HFF-Myc (cell line): ENCODE measurements around the gene RAB3C.

Experiments used
- DNase-seq: peaks from one replicate; pipeline ENCODE4 v3.0.0-alpha.2; 2011; ENCODE audit warnings: low read depth; ENCODE audit errors: extremely low read depth
- H3K4me3 ChIP-seq: replicated peaks from 2 replicates; pipeline ENCODE4 v1.5.1; 2011; ENCODE audit warnings: low read depth, mild to moderate bottlenecking, control low read depth, low read length
- TF ChIP-seq, protein P1 (sequence below): IDR thresholded peaks from 2 replicates; pipeline ENCODE4 v1.5.1; 2012; ENCODE audit warnings: mild to moderate bottlenecking, low read depth, low read length, control low read depth; ENCODE audit errors: missing control alignments

Gene RAB3C

DNA sequence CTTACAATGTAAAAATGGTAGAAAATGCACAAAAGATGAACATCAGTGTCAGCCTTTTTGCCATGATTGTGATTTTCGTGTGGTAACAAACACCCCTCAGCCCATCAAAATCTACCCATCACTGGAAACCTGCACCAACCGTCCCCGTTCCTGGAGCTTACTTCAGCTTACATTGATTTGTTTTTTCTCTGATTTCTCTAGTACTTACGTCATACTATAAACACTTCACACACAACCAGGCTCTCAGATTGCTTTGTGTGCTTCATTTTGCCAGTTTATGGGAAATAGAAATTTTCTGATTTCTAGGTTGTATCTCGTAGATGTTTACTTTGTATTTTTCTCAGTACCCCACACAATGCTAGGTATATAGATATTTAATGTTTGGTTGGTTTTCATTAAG is 129.1 kb downstream of the RAB3C start:
- no peak overlapping the region for H3K4me3 ChIP-seq
- TF ChIP-seq, protein P1, sequence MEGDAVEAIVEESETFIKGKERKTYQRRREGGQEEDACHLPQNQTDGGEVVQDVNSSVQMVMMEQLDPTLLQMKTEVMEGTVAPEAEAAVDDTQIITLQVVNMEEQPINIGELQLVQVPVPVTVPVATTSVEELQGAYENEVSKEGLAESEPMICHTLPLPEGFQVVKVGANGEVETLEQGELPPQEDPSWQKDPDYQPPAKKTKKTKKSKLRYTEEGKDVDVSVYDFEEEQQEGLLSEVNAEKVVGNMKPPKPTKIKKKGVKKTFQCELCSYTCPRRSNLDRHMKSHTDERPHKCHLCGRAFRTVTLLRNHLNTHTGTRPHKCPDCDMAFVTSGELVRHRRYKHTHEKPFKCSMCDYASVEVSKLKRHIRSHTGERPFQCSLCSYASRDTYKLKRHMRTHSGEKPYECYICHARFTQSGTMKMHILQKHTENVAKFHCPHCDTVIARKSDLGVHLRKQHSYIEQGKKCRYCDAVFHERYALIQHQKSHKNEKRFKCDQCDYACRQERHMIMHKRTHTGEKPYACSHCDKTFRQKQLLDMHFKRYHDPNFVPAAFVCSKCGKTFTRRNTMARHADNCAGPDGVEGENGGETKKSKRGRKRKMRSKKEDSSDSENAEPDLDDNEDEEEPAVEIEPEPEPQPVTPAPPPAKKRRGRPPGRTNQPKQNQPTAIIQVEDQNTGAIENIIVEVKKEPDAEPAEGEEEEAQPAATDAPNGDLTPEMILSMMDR: no peak
- DNase-seq: no peak

DNA sequence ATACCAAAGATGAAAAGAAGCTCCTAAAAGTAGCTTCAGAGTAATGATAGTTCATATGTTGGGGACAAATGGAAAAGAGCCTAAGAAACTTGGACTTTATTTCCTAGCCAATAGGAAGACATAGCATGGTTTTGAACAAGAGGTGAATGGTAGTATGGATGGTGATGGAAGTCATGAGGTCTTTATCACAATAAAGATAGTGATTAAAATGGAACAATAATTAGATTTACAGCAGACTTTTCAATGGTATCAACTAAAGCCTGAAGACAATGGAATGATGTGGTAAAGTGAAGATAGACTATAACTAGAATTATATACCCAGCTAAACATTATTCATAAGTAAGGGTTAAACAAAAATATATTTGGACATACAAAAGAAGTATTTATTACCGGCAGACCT is 131.2 kb downstream of the RAB3C start:
- H3K4me3 ChIP-seq: no peak overlapping the region
- DNase-seq: no peak
- TF ChIP-seq, protein P1: no peak

DNA sequence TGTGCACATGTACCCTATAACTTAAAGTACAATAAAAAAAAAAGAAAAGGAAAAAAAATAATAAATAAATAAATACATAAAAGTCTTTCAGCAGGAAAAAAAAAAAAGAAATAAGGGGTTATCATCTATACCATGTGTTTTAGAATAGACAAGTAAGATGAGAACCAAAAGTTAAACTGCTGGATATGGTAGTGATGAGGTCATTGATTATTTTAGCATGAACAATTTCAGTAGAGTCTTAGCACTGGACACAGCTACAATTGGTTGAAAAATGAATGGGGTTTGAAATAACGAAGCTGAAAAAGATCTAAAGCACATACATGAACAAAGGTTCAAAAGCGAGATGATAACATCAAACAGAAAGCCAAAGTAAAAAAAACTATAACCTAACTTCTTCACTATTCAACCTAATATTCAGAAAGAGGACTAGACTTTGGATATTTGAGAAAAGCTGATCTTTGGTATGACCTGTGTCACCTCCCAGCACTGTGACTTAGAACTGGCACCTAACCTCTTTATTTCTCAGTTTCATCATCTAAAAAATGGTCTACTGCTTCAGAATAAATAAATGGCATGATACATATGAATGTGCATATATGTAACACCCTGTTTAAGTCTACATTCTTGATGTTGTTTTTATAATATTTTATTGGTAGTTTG is 133.3 kb downstream of the RAB3C start:
- DNase-seq: no peak
- no peak overlapping the region for H3K4me3 ChIP-seq
- TF ChIP-seq, protein P1: no peak

DNA sequence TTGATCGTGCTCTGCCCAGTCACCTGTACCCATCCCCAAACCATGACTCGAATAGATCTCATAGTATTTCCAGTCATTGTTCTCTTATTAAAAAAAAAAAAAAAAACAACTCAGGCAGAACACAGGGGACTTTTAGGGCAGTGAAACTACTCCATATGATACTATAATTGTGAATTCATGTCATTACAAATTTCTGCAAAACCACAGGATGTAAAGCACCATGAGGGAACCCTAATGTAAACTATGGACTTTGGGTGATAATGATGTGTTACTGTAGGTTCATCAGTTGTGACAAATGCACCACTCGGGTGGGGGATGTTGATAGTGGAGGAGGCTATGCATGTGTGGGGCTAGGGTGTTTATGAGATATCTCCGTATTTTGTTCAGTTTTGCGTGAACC is 133.8 kb downstream of the RAB3C start:
- no peak for DNase-seq
- TF ChIP-seq, protein P1: no peak
- no peak overlapping the region for H3K4me3 ChIP-seq

DNA sequence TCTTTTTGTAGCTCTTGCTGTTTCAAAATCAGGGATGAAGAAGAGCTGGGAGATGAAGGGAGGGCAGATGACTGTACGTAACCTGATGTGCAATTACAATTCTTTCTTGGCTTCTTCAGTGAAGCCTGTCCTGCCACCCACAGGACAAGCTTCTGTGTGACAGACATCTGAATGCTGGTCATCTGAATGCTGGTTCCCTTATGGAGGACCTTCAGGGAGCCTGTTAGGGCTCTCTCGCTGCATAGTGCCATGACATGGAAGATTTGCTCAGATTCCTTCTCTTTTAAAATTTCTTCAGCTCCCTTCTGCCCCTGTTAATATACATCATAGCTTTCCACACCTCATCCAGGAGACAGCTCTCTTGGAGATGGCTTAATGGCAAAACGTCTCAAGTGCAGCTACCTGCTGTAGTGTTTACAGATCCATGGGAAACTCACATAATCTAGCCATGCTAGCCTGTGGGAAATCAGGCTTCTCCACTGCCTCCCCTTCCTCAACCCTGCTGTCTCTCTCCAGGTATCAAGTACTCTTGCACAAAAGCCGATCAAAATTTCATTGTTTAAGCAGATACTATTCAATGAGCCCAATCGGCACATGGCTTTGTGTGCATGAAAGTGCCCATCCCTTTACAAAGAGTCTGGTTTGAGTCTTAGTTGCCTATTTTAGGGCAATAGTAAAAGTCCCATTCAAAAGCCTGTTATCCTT is 134.6 kb downstream of the RAB3C start:
- no peak overlapping the region for H3K4me3 ChIP-seq
- TF ChIP-seq, protein P1: no peak
- DNase-seq: no peak

DNA sequence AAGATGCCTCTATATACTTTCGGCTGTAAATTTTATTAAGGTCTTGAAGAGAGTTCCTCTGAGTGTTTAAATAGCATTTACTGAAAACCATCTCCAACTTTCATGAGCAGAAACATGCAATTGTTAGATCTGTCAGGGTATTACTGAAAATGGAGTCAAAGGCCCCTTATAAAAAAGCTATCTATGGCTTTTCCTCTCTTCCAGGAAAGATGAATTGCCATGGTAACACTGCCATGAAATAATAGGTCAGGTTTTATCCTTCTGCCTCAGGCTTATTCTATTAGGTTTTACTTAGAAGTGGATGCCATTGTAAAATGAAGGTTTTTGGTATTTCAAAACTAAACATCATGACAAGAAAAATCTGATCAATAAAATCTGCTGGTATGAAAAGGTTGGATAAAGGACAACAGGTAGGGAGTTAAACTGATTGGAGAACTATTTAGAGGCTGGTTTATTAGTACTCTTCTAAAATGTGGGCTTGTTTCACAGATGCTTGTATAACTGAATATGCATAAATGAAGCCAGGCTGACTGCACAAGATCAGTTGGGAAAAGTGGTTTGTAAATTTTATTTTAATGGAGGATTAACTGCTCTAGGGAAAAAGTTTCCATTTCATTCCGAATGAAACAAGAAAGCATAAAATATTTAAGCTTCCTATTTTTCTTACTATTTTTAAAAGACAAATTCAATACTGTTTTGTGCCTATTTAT is 135.5 kb downstream of the RAB3C start:
- no peak for DNase-seq
- TF ChIP-seq, protein P1: no peak
- no peak overlapping the region for H3K4me3 ChIP-seq
